ELR (cell line): ENCODE data around the gene ST13.
"Not testable (repeated sequence)": the region's sequence is repeated elsewhere in the genome, so short reads cannot be mapped to it uniquely, and the experiment has no call there.

Experiments used
- DNase-seq: peaks from one replicate; pipeline ENCODE4 v3.0.0-alpha.2; 2015; ENCODE audit warnings: low read depth

The ST13 gene

DNA sequence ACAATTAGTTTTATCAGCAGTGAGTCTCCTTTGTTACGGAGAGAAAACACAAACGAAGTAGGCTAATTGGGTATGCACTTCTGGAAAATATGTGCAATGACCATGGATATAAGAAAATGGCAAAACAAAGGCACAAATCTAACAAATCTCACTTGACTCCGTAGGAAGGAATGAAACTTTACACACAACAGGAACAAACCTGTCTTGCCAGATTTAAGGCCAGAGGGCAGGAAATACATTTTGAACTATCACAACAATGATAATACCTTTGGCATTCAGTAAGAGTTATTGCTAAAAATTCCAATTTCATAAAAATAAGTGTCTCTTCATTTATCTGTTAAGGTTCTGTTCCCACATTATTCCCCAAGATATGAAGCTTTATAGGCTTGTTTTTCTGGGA, 73.9 kb downstream of the ST13 start:
- DNase-seq, result no peak

DNA sequence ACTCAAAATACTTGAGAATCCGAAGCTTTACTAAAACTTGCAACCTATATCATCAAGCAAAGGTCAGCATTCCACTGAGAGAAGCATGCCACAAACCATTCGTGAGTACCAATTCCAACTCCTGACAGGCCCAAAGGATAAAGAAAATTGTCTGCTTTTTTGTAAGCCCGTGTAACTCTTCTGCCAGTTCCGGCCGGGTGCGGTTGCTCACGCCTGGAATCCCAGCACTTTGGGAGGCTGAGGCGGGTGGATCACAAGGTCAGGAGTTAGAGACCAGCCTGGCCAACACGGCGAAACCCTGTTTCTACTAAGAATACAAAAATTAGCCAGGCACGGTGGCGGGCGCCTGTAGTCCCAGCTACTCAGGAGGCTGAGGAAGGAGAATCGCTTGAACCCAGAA, 74.7 kb downstream of the ST13 start:
- DNase-seq, result not testable (repeated sequence)
